Right atrium auricular region (tissue), 2 donors: ENCODE data around the gene RNF227. TPM values are rescaled to one million over a fixed set of nuclear protein-coding genes. Genes with fewer than 3 reads are reported as not detected.
A peak's percentile ranks its signal among the peaks of the same experiment; 100 is the strongest.

ENCODE experiments used
- DNase-seq: peaks from one replicate; pipeline ENCODE4 v3.0.0-alpha.2; 2019; ENCODE audit warnings: low spot score
- H3K27ac ChIP-seq, 2 donors: fragments of 200-600 bp; sonication (generic); 1 replicate in 1 of 2; 2 replicates in 1 of 2; pipeline ENCODE4 v1.5.1; 2016 to 2019
- H3K27me3 ChIP-seq, 2 donors: fragments of 200-600 bp; sonication (generic); one replicate each; pipeline versions ENCODE4 v1.5.1 to v1.6.0; 2017 to 2019
- H3K36me3 ChIP-seq: fragments of 200-600 bp; sonication (generic); one replicate; pipeline ENCODE4 v1.5.1; 2016
- H3K4me1 ChIP-seq, 2 donors: fragments of 200-600 bp; sonication (generic); one replicate each; pipeline versions ENCODE4 v1.5.1 to v1.6.0; 2017 to 2019
- H3K4me3 ChIP-seq, 2 donors: fragments of 200-600 bp; sonication (generic); 1 replicate in 1 of 2; 2 replicates in 1 of 2; pipeline ENCODE4 v1.5.1; 2017 to 2019; ENCODE audit warnings: mild to moderate bottlenecking in 1 of 2, moderate library complexity in 1 of 2
- H3K9me3 ChIP-seq, 2 donors: fragments of 200-600 bp; sonication (generic); one replicate each; pipeline ENCODE4 v1.5.1; 2019
- total RNA-seq, 2 donors: library from RNA; depleted of rRNA; stranded (reverse); fragments of >200 nt; gene quantifications; one replicate each; pipeline ENCODE4 v1.1.0, GENCODE V29; 2016
- TF ChIP-seq, protein P1 (sequence below), 2 donors: fragments of 200-600 bp; sonication (generic); IDR thresholded peaks; one replicate each; pipeline ENCODE4 v1.5.1; 2019; ENCODE audit warnings: antibody characterized with exemption in 2 of 2

RNF227 gene
- total RNA-seq, 2 donors from 2014 or later: 1.6 to 5.8 TPM

DNA sequence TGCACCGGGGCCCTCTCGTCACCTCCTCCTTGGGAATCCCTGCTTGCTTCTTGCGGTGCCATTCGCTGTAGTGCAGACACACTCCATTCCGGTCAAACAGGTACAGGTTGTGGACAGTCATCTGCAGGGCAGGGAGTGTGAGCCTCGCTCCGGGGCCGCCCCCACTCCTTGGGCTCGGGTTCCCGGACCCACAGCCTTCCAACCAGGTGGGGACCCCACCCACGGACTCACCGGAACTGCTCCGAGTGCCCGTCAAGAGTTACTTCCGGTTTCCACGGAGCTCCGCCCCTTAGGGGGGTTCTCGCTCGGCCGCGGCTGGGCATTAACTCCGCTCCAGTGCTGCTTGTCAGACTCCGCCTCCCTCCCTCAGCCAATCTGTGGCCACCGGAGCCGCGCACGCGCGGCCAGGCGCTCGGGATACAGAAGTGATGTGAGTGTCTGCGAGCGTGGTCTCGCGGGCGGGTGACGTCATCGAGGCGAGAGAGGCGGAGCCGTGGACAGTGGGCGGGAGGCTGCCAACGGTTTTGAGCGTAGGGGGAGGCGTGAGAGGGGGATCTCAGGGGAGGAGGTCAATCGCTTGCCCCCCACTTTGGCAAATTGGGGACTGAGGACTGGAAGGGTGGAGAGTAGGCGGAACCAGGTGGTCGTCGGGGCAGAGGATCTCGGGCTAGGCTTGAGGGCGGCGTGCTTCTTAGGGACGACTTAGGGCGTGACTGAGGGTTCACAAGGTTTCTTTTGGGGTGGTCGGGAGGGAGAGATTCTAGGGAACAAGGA lies 15.8 kb upstream of the RNF227 start, which contains the start of the genes CNTROB and TRAPPC1:
TSS of gene CNTROB (plus strand) at position 498 of the 774 bp plus-strand sequence. CDS start 874 bp downstream, outside the sequence.
TSS of gene TRAPPC1 (minus strand) at position 238 of the 774 bp plus-strand sequence. CDS start at position 121, 117 bp downstream.
- no peaks in the 10 kb centered on the region for H3K27me3 ChIP-seq
- H3K36me3 ChIP-seq: peaks cover 3% of the 10 kb centered on the region
- TF ChIP-seq, protein P1, sequence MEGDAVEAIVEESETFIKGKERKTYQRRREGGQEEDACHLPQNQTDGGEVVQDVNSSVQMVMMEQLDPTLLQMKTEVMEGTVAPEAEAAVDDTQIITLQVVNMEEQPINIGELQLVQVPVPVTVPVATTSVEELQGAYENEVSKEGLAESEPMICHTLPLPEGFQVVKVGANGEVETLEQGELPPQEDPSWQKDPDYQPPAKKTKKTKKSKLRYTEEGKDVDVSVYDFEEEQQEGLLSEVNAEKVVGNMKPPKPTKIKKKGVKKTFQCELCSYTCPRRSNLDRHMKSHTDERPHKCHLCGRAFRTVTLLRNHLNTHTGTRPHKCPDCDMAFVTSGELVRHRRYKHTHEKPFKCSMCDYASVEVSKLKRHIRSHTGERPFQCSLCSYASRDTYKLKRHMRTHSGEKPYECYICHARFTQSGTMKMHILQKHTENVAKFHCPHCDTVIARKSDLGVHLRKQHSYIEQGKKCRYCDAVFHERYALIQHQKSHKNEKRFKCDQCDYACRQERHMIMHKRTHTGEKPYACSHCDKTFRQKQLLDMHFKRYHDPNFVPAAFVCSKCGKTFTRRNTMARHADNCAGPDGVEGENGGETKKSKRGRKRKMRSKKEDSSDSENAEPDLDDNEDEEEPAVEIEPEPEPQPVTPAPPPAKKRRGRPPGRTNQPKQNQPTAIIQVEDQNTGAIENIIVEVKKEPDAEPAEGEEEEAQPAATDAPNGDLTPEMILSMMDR (IDR thresholded peaks at IDR 0.05): no peak
- H3K4me1 ChIP-seq: peaks cover 0 to 38% of the 10 kb centered on the region in 2 donors
- H3K9me3 ChIP-seq: no peaks in the 10 kb centered on the region
- DNase-seq: peak; percentile 100
- H3K27ac ChIP-seq: peak within 1 kb of the TSS; percentile 77 to 79
- H3K4me3 ChIP-seq: peak within 1 kb of the TSS; percentile 55 to 81

DNA sequence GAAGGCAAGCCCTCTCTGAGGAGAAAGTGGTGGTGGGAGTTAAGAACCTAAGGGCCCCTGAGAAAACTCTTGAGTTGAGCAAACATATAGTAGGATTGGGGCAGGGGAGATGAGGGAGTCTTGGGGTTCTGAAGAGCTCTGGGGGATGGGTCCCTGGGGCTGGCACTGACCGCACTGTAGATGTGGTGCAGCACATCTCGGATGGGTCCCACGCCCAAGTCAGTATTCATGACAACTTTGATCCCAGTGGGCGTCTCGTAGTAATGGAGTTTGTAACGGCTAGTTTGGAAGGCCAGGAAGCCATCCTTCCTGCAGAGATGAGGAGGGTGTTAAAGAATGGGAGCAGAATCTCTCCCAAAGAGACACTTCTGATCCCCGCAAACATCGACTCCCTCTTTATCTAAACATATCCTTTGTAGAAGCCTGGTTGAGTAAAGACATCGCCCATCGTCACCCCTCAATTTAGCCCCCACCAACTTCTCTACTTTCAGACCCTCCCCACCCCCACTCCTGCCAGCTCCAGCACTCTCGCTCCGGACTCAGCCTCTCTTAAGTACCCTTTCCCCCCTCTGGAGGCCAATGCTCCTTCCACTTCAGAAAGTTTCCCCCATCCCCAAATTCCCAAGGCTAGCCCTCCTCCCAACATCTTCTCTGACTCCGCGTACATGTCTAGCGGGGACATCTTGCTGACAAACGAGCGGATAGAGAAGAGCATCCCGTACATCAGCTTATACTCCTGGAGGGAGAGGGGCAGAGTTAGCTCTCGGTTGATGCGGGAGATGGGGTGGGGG lies 14.9 kb upstream of the RNF227 start:
- Histone ChIP-seq H3K4me3 (peak overlapping the region; percentile 55 to 81), H3K36me3 (no peaks in the 10 kb centered on the region), H3K4me1 (peaks cover 0 to 38% of the 10 kb centered on the region in 2 donors), H3K27me3 (no peaks in the 10 kb centered on the region), H3K9me3 (no peaks in the 10 kb centered on the region), H3K27ac (peak overlapping the region; percentile 77 to 79)
- DNase-seq: no peak
- TF ChIP-seq, protein P1 (IDR thresholded peaks at IDR 0.05): no peak

DNA sequence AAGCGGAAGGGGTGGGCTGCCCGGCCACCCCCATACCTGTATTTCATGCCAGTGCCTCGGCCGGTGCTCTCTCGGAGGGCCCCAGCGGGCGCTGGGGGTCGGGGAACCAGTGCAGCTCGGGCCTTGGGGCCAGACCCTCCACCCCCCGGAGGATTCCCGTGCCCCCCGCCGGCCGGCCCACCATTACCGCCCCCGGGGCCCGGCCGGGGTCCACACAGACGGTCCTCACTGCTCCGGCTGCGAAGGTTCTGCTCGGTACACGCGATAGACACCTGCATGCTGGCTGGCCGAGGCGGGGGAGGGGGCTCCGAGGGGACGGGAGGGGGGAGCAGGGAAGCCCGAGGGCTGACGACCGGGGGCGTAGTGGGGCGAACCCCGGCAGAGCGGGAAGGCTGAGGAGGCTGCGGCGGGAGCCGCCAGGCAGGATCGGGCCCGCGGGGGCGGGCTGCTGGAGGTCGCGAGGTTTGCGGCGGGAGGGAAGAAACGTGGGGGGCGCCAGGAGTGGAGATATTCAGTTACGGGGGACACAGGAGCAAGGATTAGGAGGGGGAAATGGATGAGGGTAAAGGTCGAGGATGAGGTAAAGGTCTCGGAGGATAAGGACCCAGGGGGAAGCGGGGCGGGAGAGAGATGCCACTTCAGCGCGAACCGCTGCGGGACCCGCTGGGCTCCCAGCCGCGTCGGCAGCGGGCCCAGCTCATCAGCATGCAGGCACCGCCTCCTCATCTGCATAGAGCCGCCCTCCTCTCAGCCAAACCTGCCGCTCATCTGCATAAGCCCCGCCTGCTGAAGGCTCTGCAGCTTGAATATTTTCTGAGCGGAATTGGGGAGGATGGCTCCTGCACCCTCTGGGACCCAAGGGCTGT lies 13.3 kb upstream of the RNF227 start, which contains the start of gene KCNAB3:
TSS of gene KCNAB3 (minus strand) at position 699 of the 866 bp plus-strand sequence. CDS start at position 278, 421 bp downstream.
- H3K27me3 ChIP-seq: no peaks in the 10 kb centered on the region
- DNase-seq: no peak
- H3K36me3 ChIP-seq: no peaks in the 10 kb centered on the region
- peak within 1 kb of the TSS in 1 of 2 donors; percentile 28 for H3K4me3 ChIP-seq
- H3K27ac ChIP-seq: no peak within 1 kb of the TSS
- TF ChIP-seq, protein P1 (IDR thresholded peaks at IDR 0.05): no peak
- H3K4me1 ChIP-seq: peaks cover 0 to 38% of the 10 kb centered on the region in 2 donors
- H3K9me3 ChIP-seq: no peaks in the 10 kb centered on the region

DNA sequence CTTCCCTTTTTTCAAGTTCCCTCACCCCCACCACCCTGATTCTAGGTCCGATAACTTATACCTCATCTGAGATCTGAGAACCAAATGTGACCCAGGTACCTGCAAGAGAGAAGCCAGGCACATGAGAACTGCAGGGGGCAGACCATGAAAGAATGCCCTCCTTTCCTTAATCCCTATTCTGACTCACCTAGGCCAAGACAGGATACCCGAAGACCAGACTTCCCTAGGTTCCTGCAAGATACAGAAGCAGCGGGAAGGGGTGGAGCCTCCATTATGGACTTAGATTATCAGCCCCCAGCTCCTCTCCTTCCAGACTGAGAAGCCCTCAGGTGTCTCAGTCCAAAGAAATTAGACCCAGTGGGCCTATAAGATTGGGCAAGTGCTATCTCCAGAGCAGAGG lies 11.5 kb upstream of the RNF227 start:
- Histone ChIP-seq H3K9me3 (no peaks in the 10 kb centered on the region), H3K27me3 (no peaks in the 10 kb centered on the region), H3K27ac (no peak overlapping the region), H3K4me1 (peaks cover 0 to 28% of the 10 kb centered on the region in 2 donors), H3K36me3 (no peaks in the 10 kb centered on the region), H3K4me3 (no peak overlapping the region)
- TF ChIP-seq, protein P1 (IDR thresholded peaks at IDR 0.05): no peak
- DNase-seq: no peak
